Measurements from ENCODE around the gene CEBPA. TPM values are rescaled to one million over a fixed set of nuclear protein-coding genes. Genes with fewer than 3 reads are reported as not detected.

CEBPA gene
- total and polyA plus RNA-seq, 8 donors: 4.4 to 18.7 (median 8.2) TPM

DNA sequence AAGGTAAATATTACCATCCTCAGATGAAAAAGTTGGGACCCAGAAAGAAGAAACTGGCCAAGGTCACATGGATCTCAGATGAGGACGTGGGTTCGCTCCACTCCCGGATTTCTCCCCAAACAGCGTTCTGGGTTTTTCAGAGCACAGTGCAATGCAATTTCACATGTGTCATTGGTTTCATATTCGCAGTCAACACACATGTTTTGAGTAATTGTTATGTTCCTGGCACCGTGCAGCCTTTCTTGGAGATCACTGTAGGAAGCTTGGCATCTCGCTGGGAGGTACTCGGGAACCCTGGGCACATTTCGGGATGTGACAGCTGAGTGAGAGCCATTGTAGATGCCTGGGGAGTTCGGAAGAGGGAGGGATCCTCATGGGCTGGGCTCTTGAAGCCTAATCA, 45.0 kb upstream of the CEBPA start:
- intact Hi-C loops (cut with DNase I): no loop called here
- TF ChIP-seq CTCF (IDR thresholded peaks at IDR 0.05): no peak

GRCh38 chr19:33346665-33347064, 44.3 kb upstream of the CEBPA start:
- no peaks in the 10 kb centered on the region for H3K36me3 ChIP-seq
- H3K27ac ChIP-seq: no peak overlapping the region
- FAIRE-seq: no peak
- DNase-seq: no peak
- ATAC-seq: no peak
- no peaks in the 10 kb centered on the region for H3K27me3 ChIP-seq
- H3K4me3 ChIP-seq: no peak overlapping the region
- H3K9me3 ChIP-seq: no peaks in the 10 kb centered on the region
- intact Hi-C loops (cut with DNase I): no loop called here
- no peaks in the 10 kb centered on the region for H3K4me1 ChIP-seq
- no peak for TF ChIP-seq CTCF (IDR thresholded peaks at IDR 0.05)

More for the DNA sequence above, 45.0 kb upstream of the CEBPA start:
- H3K4me3 ChIP-seq: no peak overlapping the region
- no peaks in the 10 kb centered on the region for H3K27me3 ChIP-seq
- no peak for FAIRE-seq
- no peaks in the 10 kb centered on the region for H3K4me1 ChIP-seq
- no peaks in the 10 kb centered on the region for H3K36me3 ChIP-seq
- 76% methylated on average over 10 of the region's 10 CpGs for WGBS, 2 donors
- ATAC-seq: no peak
- no peaks in the 10 kb centered on the region for H3K9me3 ChIP-seq
- no peak for DNase-seq
- no peak overlapping the region for H3K27ac ChIP-seq

DNA sequence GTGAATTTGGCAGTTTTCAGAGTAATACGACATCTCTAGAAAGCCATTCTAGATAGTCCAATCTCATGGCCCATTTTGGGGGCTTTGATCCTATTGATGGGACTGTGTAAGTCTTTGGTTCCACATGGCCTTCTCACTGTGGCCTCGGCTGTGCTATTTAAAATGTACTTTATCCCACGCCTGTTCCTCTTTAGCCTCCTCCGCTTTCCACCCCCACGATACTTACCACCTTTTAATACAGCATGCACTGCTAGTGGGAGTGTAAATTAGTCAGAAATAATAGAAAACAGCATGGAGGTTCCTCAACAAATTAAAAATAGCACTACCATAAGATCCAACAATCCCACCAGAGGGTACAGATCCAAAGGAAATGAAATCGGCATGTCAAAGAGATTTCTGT, 42.8 kb upstream of the CEBPA start:
- FAIRE-seq (no peak), ATAC-seq (no peak), DNase-seq (no peak)
- H3K9me3 ChIP-seq: no peaks in the 10 kb centered on the region
- WGBS, 2 donors: 88 to 93% methylated on average over 6 of the region's 6 CpGs
- no peak overlapping the region for H3K27ac ChIP-seq
- no peaks in the 10 kb centered on the region for H3K4me1 ChIP-seq
- no peaks in the 10 kb centered on the region for H3K27me3 ChIP-seq
- intact Hi-C loops (cut with DNase I): no loop called here
- no peak for TF ChIP-seq CTCF (IDR thresholded peaks at IDR 0.05)
- no peaks in the 10 kb centered on the region for H3K36me3 ChIP-seq
- no peak overlapping the region for H3K4me3 ChIP-seq

DNA sequence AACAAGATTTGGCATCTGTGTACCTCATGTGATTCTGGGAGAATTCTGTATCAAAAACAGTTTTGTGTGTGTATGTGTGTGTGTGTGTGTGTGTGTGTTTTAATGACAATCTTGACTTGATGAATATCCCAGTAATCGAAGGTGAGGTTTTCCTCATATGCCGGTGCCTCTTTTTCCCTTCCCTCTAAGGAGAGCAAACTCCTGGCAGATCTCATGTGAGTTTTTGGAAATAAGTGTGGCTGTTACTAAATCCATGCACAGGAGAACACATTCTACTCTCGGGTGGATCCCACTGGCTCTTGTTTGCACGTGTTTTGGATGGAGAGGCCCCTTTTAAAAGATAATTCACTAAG, 42.2 kb upstream of the CEBPA start:
- no peaks in the 10 kb centered on the region for H3K9me3 ChIP-seq
- H3K27me3 ChIP-seq: no peaks in the 10 kb centered on the region
- intact Hi-C loops (cut with DNase I): no loop called here
- WGBS, 2 donors: 45 to 52% methylated on average over 4 of the region's 4 CpGs
- FAIRE-seq (no peak), DNase-seq (no peak), ATAC-seq (no peak)
- TF ChIP-seq CTCF (IDR thresholded peaks at IDR 0.05): no peak
- no peaks in the 10 kb centered on the region for H3K4me1 ChIP-seq
- H3K27ac ChIP-seq: no peak overlapping the region
- H3K4me3 ChIP-seq: no peak overlapping the region
- no peaks in the 10 kb centered on the region for H3K36me3 ChIP-seq

GRCh38 chr19:33343859-33344572, 41.7 kb upstream of the CEBPA start:
- no peaks in the 10 kb centered on the region for H3K9me3 ChIP-seq
- no peak for TF ChIP-seq CTCF (IDR thresholded peaks at IDR 0.05)
- H3K27me3 ChIP-seq: no peaks in the 10 kb centered on the region
- intact Hi-C loops (cut with DNase I): no loop called here
- H3K4me3 ChIP-seq: no peak overlapping the region
- H3K4me1 ChIP-seq: no peaks in the 10 kb centered on the region
- peak in 1 of 4 donors; percentile 57 for ATAC-seq
- FAIRE-seq: no peak
- no peak overlapping the region for H3K27ac ChIP-seq
- no peaks in the 10 kb centered on the region for H3K36me3 ChIP-seq
- WGBS, 2 donors: 22 to 26% methylated on average over 12 of the region's 12 CpGs
- no peak for DNase-seq
